ENCODE data around the gene FAM47E. TPM values are rescaled to one million over a fixed set of nuclear protein-coding genes. Genes with fewer than 3 reads are reported as not detected.

Gene FAM47E
- total RNA-seq, 4 donors from 2014 or later: 0.56 to 6.8 (median 3.8) TPM

DNA sequence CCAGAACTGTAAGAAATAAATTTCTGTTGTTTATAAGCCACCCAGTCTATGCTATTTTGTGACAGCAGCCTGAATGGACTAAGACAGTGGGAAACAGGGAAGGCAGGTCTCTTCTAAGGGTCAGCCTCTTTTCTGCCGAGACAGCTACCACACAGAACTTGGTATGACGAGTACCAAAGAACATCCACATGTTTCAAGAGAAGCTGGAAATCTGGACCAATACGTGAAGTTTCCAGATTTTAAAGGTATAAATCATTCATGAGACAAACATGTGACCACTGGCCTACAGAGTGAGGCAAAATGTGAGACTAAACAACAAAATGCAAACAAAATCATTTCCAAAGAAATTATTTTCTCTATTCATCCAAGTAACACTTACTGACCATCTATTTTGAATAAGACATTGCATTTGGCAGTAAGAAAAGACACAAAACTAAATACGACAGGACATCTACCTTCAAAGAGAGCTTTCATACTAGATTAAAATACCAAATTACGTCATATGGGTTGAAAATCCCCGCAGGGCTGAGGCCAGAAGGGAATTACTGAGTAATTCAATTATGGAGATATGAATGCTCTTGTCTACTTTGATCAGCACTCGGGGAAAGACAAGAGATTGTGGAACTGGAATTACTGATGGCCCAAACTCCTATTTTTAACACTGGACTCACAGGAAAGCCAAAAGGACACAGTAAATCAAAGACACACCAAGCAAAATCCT is 45.1 kb upstream of the FAM47E start:
- Histone ChIP-seq H3K36me3 (no peaks in the 10 kb centered on the region), H3K27me3 (no peaks in the 10 kb centered on the region), H3K4me3 (peak overlapping the region; percentile 6 to 18 (median 10)), H3K4me1 (peaks cover 96 to 99% of the 10 kb centered on the region in 2 donors), H3K27ac (peak overlapping the region; percentile 90 to 97 (median 96)), H3K9me3 (no peaks in the 10 kb centered on the region)
- ATAC-seq: no peak
- intact Hi-C loops (cut with DNase I; ENCODE audit: low total_unique reads): no loop called here
- DNase-seq: no peak
- in situ Hi-C loops (cut with MboI; ENCODE audit: low sequenced_read_pairs in 4 of 4): no loop called here
- TF ChIP-seq, protein P1, sequence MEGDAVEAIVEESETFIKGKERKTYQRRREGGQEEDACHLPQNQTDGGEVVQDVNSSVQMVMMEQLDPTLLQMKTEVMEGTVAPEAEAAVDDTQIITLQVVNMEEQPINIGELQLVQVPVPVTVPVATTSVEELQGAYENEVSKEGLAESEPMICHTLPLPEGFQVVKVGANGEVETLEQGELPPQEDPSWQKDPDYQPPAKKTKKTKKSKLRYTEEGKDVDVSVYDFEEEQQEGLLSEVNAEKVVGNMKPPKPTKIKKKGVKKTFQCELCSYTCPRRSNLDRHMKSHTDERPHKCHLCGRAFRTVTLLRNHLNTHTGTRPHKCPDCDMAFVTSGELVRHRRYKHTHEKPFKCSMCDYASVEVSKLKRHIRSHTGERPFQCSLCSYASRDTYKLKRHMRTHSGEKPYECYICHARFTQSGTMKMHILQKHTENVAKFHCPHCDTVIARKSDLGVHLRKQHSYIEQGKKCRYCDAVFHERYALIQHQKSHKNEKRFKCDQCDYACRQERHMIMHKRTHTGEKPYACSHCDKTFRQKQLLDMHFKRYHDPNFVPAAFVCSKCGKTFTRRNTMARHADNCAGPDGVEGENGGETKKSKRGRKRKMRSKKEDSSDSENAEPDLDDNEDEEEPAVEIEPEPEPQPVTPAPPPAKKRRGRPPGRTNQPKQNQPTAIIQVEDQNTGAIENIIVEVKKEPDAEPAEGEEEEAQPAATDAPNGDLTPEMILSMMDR (IDR thresholded peaks at IDR 0.05 in 4 of 5, conservative IDR thresholded peaks at IDR 0.05 in 1 of 5): no peak
- no peak for TF ChIP-seq POLR2A (IDR thresholded peaks at IDR 0.05)

GRCh38 chr4:76207549-76207948 is 44.0 kb upstream of the FAM47E start:
- Histone ChIP-seq H3K4me3 (peak overlapping the region in 3 of 4 donors; percentile 36 to 71 (median 48)), H3K27ac (peak overlapping the region; percentile 90 to 97 (median 96)), H3K27me3 (no peaks in the 10 kb centered on the region), H3K36me3 (no peaks in the 10 kb centered on the region), H3K4me1 (peaks cover 96 to 97% of the 10 kb centered on the region in 2 donors), H3K9me3 (no peaks in the 10 kb centered on the region)
- in situ Hi-C loops (cut with MboI; ENCODE audit: low sequenced_read_pairs in 4 of 4): no loop called here
- TF ChIP-seq, protein P1 (IDR thresholded peaks at IDR 0.05 in 4 of 5, conservative IDR thresholded peaks at IDR 0.05 in 1 of 5): no peak
- no peak for TF ChIP-seq POLR2A (IDR thresholded peaks at IDR 0.05)
- no peak for ATAC-seq
- no peak for DNase-seq
- intact Hi-C loops (cut with DNase I; ENCODE audit: low total_unique reads): no loop called here

GRCh38 chr4:76208005-76208765 is 43.3 kb upstream of the FAM47E start:
- H3K36me3 ChIP-seq: no peaks in the 10 kb centered on the region
- TF ChIP-seq POLR2A (IDR thresholded peaks at IDR 0.05): peak; percentile 63 to 77
- TF ChIP-seq, protein P1 (IDR thresholded peaks at IDR 0.05 in 4 of 5, conservative IDR thresholded peaks at IDR 0.05 in 1 of 5): no peak
- intact Hi-C loops (cut with DNase I; ENCODE audit: low total_unique reads): no loop called here
- H3K9me3 ChIP-seq: no peaks in the 10 kb centered on the region
- in situ Hi-C loops (cut with MboI; ENCODE audit: low sequenced_read_pairs in 4 of 4): no loop called here
- H3K4me1 ChIP-seq: peaks cover 91 to 92% of the 10 kb centered on the region in 2 donors
- H3K27ac ChIP-seq: peak overlapping the region; percentile 90 to 97 (median 96)
- peak overlapping the region; percentile 36 to 71 (median 45) for H3K4me3 ChIP-seq
- peak; percentile 80 for ATAC-seq
- DNase-seq: peak; percentile 83 to 90
- no peaks in the 10 kb centered on the region for H3K27me3 ChIP-seq

- in situ Hi-C loops (cut with MboI; ENCODE audit: low sequenced_read_pairs in 4 of 4): no loop called here
- Histone ChIP-seq H3K27ac (peak overlapping the region; percentile 90 to 97 (median 96)), H3K36me3 (no peaks in the 10 kb centered on the region), H3K4me1 (peaks cover 82 to 85% of the 10 kb centered on the region in 2 donors), H3K27me3 (no peaks in the 10 kb centered on the region), H3K9me3 (no peaks in the 10 kb centered on the region), H3K4me3 (peak overlapping the region in 3 of 4 donors; percentile 71 to 98 (median 89))
- TF ChIP-seq, protein P1 (IDR thresholded peaks at IDR 0.05 in 4 of 5, conservative IDR thresholded peaks at IDR 0.05 in 1 of 5): no peak
- no peak for TF ChIP-seq POLR2A (IDR thresholded peaks at IDR 0.05)
- DNase-seq: no peak
- no peak for ATAC-seq
- intact Hi-C loops (cut with DNase I; ENCODE audit: low total_unique reads): loop anchor here (10.0 kb wide), 2 partner anchors 485 to 865 kb away; partner anchors contain the start of genes CCNI and USO1
Measured at GRCh38 chr4:76209881-76210280, 41.6 kb upstream of the FAM47E start.

All from gastrocnemius medialis (tissue), 4 donors.